Liver (tissue), 3 donors: ENCODE measurements around the gene PXYLP1.

Experiments
- ATF3 ChIP-seq: IDR thresholded peaks from 2 replicates; pipeline ENCODE4 v1.6.1; 2016; ENCODE audit warnings: antibody characterized with exemption
- FOXA1 ChIP-seq: IDR thresholded peaks from 2 replicates; pipeline ENCODE4 v1.6.1; 2016; ENCODE audit warnings: antibody characterized with exemption
- JUND ChIP-seq, 2 donors: IDR thresholded peaks; 2 replicates each; pipeline ENCODE4 v1.6.1; 2016; ENCODE audit warnings: antibody characterized with exemption in 2 of 2
- REST ChIP-seq: IDR thresholded peaks from 2 replicates; pipeline ENCODE4 v1.6.1; 2016; ENCODE audit warnings: antibody characterized with exemption, mild to moderate bottlenecking
- RXRA ChIP-seq, 2 donors: IDR thresholded peaks; 2 replicates each; pipeline ENCODE4 v1.6.1; 2017 to 2018; ENCODE audit warnings: antibody characterized with exemption in 2 of 2, mild to moderate bottlenecking in 1 of 2
- SP1 ChIP-seq: IDR thresholded peaks from 2 replicates; pipeline ENCODE4 v1.6.1; 2018; ENCODE audit warnings: antibody characterized with exemption, mild to moderate bottlenecking
- YY1 ChIP-seq: IDR thresholded peaks from 2 replicates; pipeline ENCODE4 v1.6.1; 2016; ENCODE audit warnings: antibody characterized with exemption, mild to moderate bottlenecking
- ZBTB33 ChIP-seq: IDR thresholded peaks from 2 replicates; pipeline ENCODE4 v1.6.1; 2016; ENCODE audit warnings: antibody characterized with exemption
- TF ChIP-seq, protein P1 (sequence below): fragments of 150-350 bp; IDR thresholded peaks from 2 replicates; pipeline ENCODE4 v1.5.1; 2017; ENCODE audit warnings: improper control_type of control experiment, low read depth, low read length; ENCODE audit not compliant: missing input control
- TF ChIP-seq, protein P2 (sequence below): IDR thresholded peaks from 2 replicates; pipeline ENCODE4 v1.6.1; 2016; ENCODE audit warnings: antibody characterized with exemption
- donor health status: healthy.
- donor health status: healthy.

DNA sequence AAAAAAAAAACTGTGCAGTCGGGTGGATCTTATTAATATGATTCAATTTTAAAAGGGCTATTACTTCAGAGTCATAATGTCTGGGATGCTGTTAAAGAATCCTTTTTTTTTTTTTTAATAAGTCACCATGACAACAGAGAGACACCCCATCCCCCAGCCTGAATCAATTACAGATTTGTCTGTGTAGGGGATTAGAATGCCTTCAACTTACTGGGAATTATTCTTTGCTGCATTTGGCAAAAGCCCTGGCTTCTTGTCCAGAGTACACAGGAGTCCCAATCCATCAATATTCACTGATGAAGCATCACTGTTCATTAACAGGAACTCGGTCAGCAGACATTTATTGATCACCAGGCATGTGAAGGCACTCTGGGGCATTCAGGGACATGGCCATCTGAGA, 12.7 kb upstream of the PXYLP1 start:
- TF ChIP-seq REST (no peak), JUND (IDR thresholded peaks at IDR 0.05) (no peak), ATF3 (no peak), RXRA (IDR thresholded peaks at IDR 0.05) (no peak), FOXA1 (no peak), ZBTB33 (no peak), YY1 (no peak), SP1 (no peak)
- TF ChIP-seq, protein P1, sequence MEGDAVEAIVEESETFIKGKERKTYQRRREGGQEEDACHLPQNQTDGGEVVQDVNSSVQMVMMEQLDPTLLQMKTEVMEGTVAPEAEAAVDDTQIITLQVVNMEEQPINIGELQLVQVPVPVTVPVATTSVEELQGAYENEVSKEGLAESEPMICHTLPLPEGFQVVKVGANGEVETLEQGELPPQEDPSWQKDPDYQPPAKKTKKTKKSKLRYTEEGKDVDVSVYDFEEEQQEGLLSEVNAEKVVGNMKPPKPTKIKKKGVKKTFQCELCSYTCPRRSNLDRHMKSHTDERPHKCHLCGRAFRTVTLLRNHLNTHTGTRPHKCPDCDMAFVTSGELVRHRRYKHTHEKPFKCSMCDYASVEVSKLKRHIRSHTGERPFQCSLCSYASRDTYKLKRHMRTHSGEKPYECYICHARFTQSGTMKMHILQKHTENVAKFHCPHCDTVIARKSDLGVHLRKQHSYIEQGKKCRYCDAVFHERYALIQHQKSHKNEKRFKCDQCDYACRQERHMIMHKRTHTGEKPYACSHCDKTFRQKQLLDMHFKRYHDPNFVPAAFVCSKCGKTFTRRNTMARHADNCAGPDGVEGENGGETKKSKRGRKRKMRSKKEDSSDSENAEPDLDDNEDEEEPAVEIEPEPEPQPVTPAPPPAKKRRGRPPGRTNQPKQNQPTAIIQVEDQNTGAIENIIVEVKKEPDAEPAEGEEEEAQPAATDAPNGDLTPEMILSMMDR, result no peak
- TF ChIP-seq, protein P2, sequence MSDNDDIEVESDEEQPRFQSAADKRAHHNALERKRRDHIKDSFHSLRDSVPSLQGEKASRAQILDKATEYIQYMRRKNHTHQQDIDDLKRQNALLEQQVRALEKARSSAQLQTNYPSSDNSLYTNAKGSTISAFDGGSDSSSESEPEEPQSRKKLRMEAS, result no peak
